ENCODE measurements around the gene GSN.

DNA sequence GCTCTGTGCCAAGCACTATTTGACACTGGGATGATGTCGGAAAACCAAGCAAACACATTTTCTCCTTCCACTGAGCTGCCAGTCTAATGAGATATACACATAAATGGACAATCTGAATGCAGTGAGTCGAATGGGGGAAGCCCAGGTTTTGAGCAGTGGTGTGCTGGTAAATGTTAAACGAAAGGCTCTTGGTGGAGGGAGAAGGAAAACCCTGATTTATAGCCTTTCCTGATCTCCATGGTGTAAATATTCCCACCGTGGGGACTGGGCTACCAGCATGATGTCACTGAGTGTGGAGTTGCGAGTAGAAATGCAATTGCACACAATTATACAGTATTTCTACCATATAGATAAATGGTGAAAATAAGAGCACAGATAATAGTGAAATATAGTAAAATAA is 5.0 kb upstream of the GSN start:
- TF ChIP-seq CTCF (IDR thresholded peaks at IDR 0.05; ENCODE audit: low read depth, low read length) = no peak
- TF ChIP-seq POLR2A (IDR thresholded peaks at IDR 0.05; ENCODE audit: extremely low read depth, insufficient read length) = no peak
- no peak for TF ChIP-seq MAX (IDR thresholded peaks at IDR 0.05; ENCODE audit: low read depth, low read length)
- no peak for TF ChIP-seq MYC (IDR thresholded peaks at IDR 0.05; ENCODE audit: low read depth, low read length)
